Kidney epithelial cell (primary cell): Measurements from ENCODE around the gene ITGAE. TPM values are rescaled to one million over a fixed set of nuclear protein-coding genes. Genes with fewer than 3 reads are reported as not detected.

Experiments used
- DNase-seq: peaks from one replicate; pipeline ENCODE4 v3.0.0-alpha.2; 2010; ENCODE audit warnings: low read depth
- H3K27me3 ChIP-seq: 2 replicates; pipeline ENCODE4 v1.6.0; 2011; ENCODE audit warnings: low read length; ENCODE audit not compliant: control insufficient read depth, insufficient read depth
- H3K36me3 ChIP-seq: 2 replicates; pipeline ENCODE4 v1.5.1; 2011; ENCODE audit warnings: low read length; ENCODE audit not compliant: control insufficient read depth, insufficient read depth
- H3K4me3 ChIP-seq: 2 replicates; pipeline ENCODE4 v1.5.1; 2011; ENCODE audit warnings: low read depth, mild to moderate bottlenecking, control low read depth, low read length
- total RNA-seq: library from RNA; depleted of rRNA; stranded (reverse); fragments of >200 nt; gene quantifications from 2 replicates; pipeline ENCODE4 v1.2.3, GENCODE V29; 2015
- TF ChIP-seq, protein P1 (sequence below): IDR thresholded peaks from 2 replicates; pipeline ENCODE4 v1.5.1; 2011; ENCODE audit warnings: mild to moderate bottlenecking, moderate library complexity, low read length, control low read depth, inconsistent platforms; ENCODE audit not compliant: insufficient read depth, poor library complexity, severe bottlenecking

Gene ITGAE
- total RNA-seq, 1 donor from 2014 or later = 29.7 TPM

GRCh38 chr17:3780986-3781385, 20.0 kb downstream of the ITGAE start:
- TF ChIP-seq, protein P1, sequence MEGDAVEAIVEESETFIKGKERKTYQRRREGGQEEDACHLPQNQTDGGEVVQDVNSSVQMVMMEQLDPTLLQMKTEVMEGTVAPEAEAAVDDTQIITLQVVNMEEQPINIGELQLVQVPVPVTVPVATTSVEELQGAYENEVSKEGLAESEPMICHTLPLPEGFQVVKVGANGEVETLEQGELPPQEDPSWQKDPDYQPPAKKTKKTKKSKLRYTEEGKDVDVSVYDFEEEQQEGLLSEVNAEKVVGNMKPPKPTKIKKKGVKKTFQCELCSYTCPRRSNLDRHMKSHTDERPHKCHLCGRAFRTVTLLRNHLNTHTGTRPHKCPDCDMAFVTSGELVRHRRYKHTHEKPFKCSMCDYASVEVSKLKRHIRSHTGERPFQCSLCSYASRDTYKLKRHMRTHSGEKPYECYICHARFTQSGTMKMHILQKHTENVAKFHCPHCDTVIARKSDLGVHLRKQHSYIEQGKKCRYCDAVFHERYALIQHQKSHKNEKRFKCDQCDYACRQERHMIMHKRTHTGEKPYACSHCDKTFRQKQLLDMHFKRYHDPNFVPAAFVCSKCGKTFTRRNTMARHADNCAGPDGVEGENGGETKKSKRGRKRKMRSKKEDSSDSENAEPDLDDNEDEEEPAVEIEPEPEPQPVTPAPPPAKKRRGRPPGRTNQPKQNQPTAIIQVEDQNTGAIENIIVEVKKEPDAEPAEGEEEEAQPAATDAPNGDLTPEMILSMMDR = no peak
- no peak overlapping the region for H3K4me3 ChIP-seq
- no peak for DNase-seq
- no peaks in the 10 kb centered on the region for H3K36me3 ChIP-seq
- H3K27me3 ChIP-seq = no peaks in the 10 kb centered on the region

DNA sequence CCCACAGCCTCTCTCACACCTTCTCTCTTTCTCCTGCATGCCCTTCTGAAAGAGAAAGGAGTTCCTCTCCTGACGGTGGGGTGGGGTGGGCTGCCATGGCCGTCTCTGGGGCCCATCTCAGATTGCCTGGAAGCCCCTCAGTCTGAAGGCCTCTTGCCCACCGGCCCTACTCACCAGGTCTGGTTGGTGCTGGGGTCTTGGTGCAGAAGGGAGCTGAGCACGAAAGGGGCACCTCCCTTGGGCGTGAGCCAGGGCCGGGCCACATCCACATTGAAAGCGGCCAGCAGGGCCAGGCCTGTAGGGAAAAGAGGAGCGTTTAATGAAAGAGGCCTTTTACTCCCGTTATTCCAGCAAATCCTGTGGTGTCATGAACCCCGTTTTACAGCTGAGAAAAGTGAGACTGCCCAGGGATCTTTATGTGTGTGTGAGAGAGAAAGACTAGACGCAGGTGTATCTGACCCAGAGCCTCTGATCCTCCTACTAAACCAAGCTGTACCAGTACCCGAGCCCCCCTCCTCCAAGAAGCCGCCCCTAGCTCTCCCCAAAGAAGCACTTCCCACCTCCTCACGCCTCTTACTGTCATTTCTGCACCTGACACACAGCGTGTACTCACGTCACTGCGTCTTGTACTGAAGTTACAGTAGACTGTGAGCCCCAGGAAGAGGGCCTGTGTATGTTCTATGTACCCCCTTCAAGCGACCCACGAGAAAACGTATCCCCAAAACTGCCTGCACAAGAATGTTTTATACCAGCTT, 23.4 kb downstream of the ITGAE start:
- TF ChIP-seq, protein P1 = no peak
- Histone ChIP-seq H3K4me3 (no peak overlapping the region), H3K36me3 (no peaks in the 10 kb centered on the region), H3K27me3 (no peaks in the 10 kb centered on the region)
- DNase-seq = no peak

DNA sequence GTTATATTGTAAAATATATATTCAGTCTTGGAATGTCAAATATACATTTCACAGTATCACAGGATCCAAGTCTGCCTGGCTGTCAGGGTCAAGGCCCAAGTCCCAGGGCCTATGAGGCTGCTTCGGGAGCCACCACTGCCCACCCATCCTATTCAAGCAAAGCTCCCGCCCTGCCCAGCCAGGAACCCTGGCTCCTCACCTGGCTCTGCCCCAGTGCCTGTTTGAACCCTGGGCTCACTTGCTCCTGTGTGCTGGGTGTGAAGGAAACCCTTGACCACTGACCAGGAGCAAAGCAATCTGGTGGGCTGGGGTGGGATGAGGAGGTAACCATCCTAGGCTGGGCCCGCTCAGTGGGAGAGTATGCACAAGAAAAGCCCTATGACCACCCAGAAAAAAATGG, 27.0 kb downstream of the ITGAE start:
- Histone ChIP-seq H3K36me3 (no peaks in the 10 kb centered on the region), H3K4me3 (no peak overlapping the region), H3K27me3 (no peaks in the 10 kb centered on the region)
- TF ChIP-seq, protein P1 = no peak
- no peak for DNase-seq

- Histone ChIP-seq H3K36me3 (no peaks in the 10 kb centered on the region), H3K4me3 (no peak overlapping the region), H3K27me3 (no peaks in the 10 kb centered on the region)
- DNase-seq = no peak
- TF ChIP-seq, protein P1 = no peak
Measured at GRCh38 chr17:3773511-3773910, 27.5 kb downstream of the ITGAE start.

- Histone ChIP-seq H3K36me3 (no peaks in the 10 kb centered on the region), H3K4me3 (no peak overlapping the region), H3K27me3 (no peaks in the 10 kb centered on the region)
- DNase-seq = no peak
- TF ChIP-seq, protein P1 = no peak
Measured at GRCh38 chr17:3772764-3773163, 28.2 kb downstream of the ITGAE start.

- H3K36me3 ChIP-seq = no peaks in the 10 kb centered on the region
- TF ChIP-seq, protein P1 = no peak
Measured at GRCh38 chr17:3771140-3771539, 29.8 kb downstream of the ITGAE start.

More at GRCh38 chr17:3771140-3771539, 29.8 kb downstream of the ITGAE start:
- no peak for DNase-seq
- Histone ChIP-seq H3K4me3 (no peak overlapping the region), H3K27me3 (no peaks in the 10 kb centered on the region)
